SK-N-SH treated with all-trans-retinoic acid at 6 μM for 48 hours (cell line): Measurements from ENCODE around the gene BCAM.

Experiments
- ATAC-seq: fragments of 200-7000 bp; cut with Tn5 transposase; 3 replicates; pipeline ENCODE4 v1.9.1; 2020; ENCODE audit warnings: mild to moderate bottlenecking, moderate library complexity
- ARNTL ChIP-seq: fragments of 450-650 bp; formaldehyde crosslinking; IDR thresholded peaks from 2 replicates; pipeline ENCODE4 v1.5.0; 2020; ENCODE audit warnings: low read depth, mild to moderate bottlenecking, moderate library complexity, borderline replicate concordance
- BACH2 ChIP-seq: fragments of 250-450 bp; sonication (Bioruptor Pico); IDR thresholded peaks from 2 replicates; pipeline ENCODE4 v1.9.0; 2021; ENCODE audit warnings: mild to moderate bottlenecking, borderline replicate concordance
- CSDC2 ChIP-seq: fragments of 250-450 bp; sonication (Bioruptor Pico); IDR thresholded peaks from 2 replicates; pipeline ENCODE4 v1.5.0; 2020; ENCODE audit warnings: mild to moderate bottlenecking, moderate library complexity
- POU6F1 ChIP-seq: fragments of 250-450 bp; sonication (Bioruptor Pico); IDR thresholded peaks from 2 replicates; pipeline ENCODE4 v1.8.0; 2021; ENCODE audit warnings: low read depth, mild to moderate bottlenecking, moderate library complexity, borderline replicate concordance
- PPARA ChIP-seq: fragments of 250-450 bp; sonication (Bioruptor Pico); IDR thresholded peaks from 2 replicates; pipeline ENCODE4 v1.5.0; 2020; ENCODE audit warnings: mild to moderate bottlenecking, borderline replicate concordance
- SNAI2 ChIP-seq: fragments of 250-450 bp; sonication (Bioruptor Pico); IDR thresholded peaks from 2 replicates; pipeline ENCODE4 v1.5.0; 2020; ENCODE audit warnings: mild to moderate bottlenecking, moderate library complexity
- TCF4 ChIP-seq: fragments of 250-450 bp; sonication (Bioruptor Pico); IDR thresholded peaks from 2 replicates; pipeline ENCODE4 v1.8.0; 2021; ENCODE audit warnings: mild to moderate bottlenecking, moderate library complexity, borderline replicate concordance
- TOX ChIP-seq: fragments of 250-450 bp; sonication (Bioruptor Pico); IDR thresholded peaks from 2 replicates; pipeline ENCODE4 v1.8.0; 2021; ENCODE audit warnings: mild to moderate bottlenecking, moderate library complexity, borderline replicate concordance
- TSHZ2 ChIP-seq: fragments of 250-450 bp; sonication (Bioruptor Pico); IDR thresholded peaks from 2 replicates; pipeline ENCODE4 v1.5.0; 2020; ENCODE audit warnings: mild to moderate bottlenecking, moderate library complexity
- ZC3H10 ChIP-seq: fragments of 250-450 bp; sonication (Bioruptor Pico); IDR thresholded peaks from 2 replicates; pipeline ENCODE4 v1.5.1; 2021; ENCODE audit warnings: mild to moderate bottlenecking, moderate library complexity
- ZFP3 ChIP-seq: fragments of 250-450 bp; sonication (Bioruptor Pico); IDR thresholded peaks from 2 replicates; pipeline ENCODE4 v1.5.0; 2020; ENCODE audit warnings: mild to moderate bottlenecking, moderate library complexity
- ZFP30 ChIP-seq: fragments of 450-650 bp; formaldehyde crosslinking; IDR thresholded peaks from 2 replicates; pipeline ENCODE4 v1.5.0; 2022; ENCODE audit warnings: mild to moderate bottlenecking, moderate library complexity
- ZNF70 ChIP-seq: fragments of 450-650 bp; formaldehyde crosslinking; IDR thresholded peaks from 2 replicates; pipeline ENCODE4 v1.5.0; 2020; ENCODE audit warnings: mild to moderate bottlenecking, moderate library complexity
- ZNF8 ChIP-seq: fragments of 450-650 bp; formaldehyde crosslinking; IDR thresholded peaks from 2 replicates; pipeline ENCODE4 v1.5.0; 2020; ENCODE audit warnings: mild to moderate bottlenecking, moderate library complexity
- TF ChIP-seq, protein P1 (sequence below): fragments of 250-450 bp; sonication (Bioruptor Pico); IDR thresholded peaks from 2 replicates; pipeline ENCODE4 v1.5.1; 2020; ENCODE audit warnings: low read depth, mild to moderate bottlenecking, moderate library complexity
- TF ChIP-seq, protein P2 (sequence below): fragments of 250-450 bp; sonication (Bioruptor Pico); IDR thresholded peaks from 2 replicates; pipeline ENCODE4 v1.5.1; 2021; ENCODE audit warnings: mild to moderate bottlenecking, moderate library complexity
- TF ChIP-seq, protein P3 (sequence below): fragments of 250-450 bp; sonication (Bioruptor Pico); IDR thresholded peaks from 2 replicates; pipeline ENCODE4 v1.8.0; 2020; ENCODE audit warnings: mild to moderate bottlenecking, moderate library complexity, borderline replicate concordance

Gene BCAM

GRCh38 chr19:44841231-44841630 is 32.3 kb downstream of the BCAM start:
- ATAC-seq = no peak
- TF ChIP-seq ARNTL (CRISPR knock-in tag) = no peak
- no peak for TF ChIP-seq TOX
- TF ChIP-seq, all 23 proteins: peak for 0

- TF ChIP-seq TSHZ2 (CRISPR knock-in tag) (no peak), ARNTL (CRISPR knock-in tag) (no peak), BACH2 (no peak), SNAI2 (CRISPR knock-in tag) (no peak), ZNF8 (CRISPR knock-in tag) (no peak), ZC3H10 (no peak), ZFP3 (CRISPR knock-in tag) (no peak), CSDC2 (no peak), TCF4 (CRISPR knock-in tag) (no peak), ZNF70 (no peak), POU6F1 (CRISPR knock-in tag) (no peak), ZFP30 (CRISPR knock-in tag) (no peak)
- TF ChIP-seq, protein P1, sequence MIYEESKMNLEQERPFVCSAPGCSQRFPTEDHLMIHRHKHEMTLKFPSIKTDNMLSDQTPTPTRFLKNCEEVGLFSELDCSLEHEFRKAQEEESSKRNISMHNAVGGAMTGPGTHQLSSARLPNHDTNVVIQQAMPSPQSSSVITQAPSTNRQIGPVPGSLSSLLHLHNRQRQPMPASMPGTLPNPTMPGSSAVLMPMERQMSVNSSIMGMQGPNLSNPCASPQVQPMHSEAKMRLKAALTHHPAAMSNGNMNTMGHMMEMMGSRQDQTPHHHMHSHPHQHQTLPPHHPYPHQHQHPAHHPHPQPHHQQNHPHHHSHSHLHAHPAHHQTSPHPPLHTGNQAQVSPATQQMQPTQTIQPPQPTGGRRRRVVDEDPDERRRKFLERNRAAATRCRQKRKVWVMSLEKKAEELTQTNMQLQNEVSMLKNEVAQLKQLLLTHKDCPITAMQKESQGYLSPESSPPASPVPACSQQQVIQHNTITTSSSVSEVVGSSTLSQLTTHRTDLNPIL (CRISPR knock-in tag) = no peak
- TF ChIP-seq, protein P2, sequence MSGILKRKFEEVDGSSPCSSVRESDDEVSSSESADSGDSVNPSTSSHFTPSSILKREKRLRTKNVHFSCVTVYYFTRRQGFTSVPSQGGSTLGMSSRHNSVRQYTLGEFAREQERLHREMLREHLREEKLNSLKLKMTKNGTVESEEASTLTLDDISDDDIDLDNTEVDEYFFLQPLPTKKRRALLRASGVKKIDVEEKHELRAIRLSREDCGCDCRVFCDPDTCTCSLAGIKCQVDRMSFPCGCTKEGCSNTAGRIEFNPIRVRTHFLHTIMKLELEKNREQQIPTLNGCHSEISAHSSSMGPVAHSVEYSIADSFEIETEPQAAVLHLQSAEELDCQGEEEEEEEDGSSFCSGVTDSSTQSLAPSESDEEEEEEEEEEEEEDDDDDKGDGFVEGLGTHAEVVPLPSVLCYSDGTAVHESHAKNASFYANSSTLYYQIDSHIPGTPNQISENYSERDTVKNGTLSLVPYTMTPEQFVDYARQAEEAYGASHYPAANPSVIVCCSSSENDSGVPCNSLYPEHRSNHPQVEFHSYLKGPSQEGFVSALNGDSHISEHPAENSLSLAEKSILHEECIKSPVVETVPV (CRISPR knock-in tag) = no peak
- TF ChIP-seq, protein P3, sequence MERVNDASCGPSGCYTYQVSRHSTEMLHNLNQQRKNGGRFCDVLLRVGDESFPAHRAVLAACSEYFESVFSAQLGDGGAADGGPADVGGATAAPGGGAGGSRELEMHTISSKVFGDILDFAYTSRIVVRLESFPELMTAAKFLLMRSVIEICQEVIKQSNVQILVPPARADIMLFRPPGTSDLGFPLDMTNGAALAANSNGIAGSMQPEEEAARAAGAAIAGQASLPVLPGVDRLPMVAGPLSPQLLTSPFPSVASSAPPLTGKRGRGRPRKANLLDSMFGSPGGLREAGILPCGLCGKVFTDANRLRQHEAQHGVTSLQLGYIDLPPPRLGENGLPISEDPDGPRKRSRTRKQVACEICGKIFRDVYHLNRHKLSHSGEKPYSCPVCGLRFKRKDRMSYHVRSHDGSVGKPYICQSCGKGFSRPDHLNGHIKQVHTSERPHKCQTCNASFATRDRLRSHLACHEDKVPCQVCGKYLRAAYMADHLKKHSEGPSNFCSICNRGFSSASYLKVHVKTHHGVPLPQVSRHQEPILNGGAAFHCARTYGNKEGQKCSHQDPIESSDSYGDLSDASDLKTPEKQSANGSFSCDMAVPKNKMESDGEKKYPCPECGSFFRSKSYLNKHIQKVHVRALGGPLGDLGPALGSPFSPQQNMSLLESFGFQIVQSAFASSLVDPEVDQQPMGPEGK = no peak
- no peak for ATAC-seq
Measured at GRCh38 chr19:44845286-44845611, 36.3 kb downstream of the BCAM start.

- ATAC-seq = peak; percentile 65
- TF ChIP-seq SNAI2 (CRISPR knock-in tag) (no peak), TCF4 (CRISPR knock-in tag) (no peak), BACH2 (no peak), ARNTL (CRISPR knock-in tag) (no peak), ZNF8 (CRISPR knock-in tag) (no peak), ZFP30 (CRISPR knock-in tag) (no peak), TOX (no peak), PPARA (CRISPR knock-in tag) (no peak), CSDC2 (no peak), TSHZ2 (CRISPR knock-in tag) (no peak), ZFP3 (CRISPR knock-in tag) (no peak)
- TF ChIP-seq, protein P3 = no peak
- TF ChIP-seq, protein P1 (CRISPR knock-in tag) = no peak
- TF ChIP-seq, protein P2 (CRISPR knock-in tag) = no peak
Measured at GRCh38 chr19:44845612-44846454, 36.9 kb downstream of the BCAM start, which contains the start of gene NECTIN2. NECTIN2 (plus strand) TSS chr19:44846297; CDS start chr19:44846526, 229 bp downstream.
